HG03280 (cell line): Measurements from ENCODE around the gene DHRS3.

Experiments
- ATAC-seq: cut with Tn5 transposase; IDR thresholded peaks from one replicate; pipeline ENCODE4 v1.9.1; 2021; ENCODE audit warnings: mild to moderate bottlenecking, moderate library complexity; ENCODE audit not compliant: unreplicated experiment

DHRS3 gene

GRCh38 chr1:12519693-12520364, 98.2 kb downstream of the DHRS3 start:
- no peak for ATAC-seq

DNA sequence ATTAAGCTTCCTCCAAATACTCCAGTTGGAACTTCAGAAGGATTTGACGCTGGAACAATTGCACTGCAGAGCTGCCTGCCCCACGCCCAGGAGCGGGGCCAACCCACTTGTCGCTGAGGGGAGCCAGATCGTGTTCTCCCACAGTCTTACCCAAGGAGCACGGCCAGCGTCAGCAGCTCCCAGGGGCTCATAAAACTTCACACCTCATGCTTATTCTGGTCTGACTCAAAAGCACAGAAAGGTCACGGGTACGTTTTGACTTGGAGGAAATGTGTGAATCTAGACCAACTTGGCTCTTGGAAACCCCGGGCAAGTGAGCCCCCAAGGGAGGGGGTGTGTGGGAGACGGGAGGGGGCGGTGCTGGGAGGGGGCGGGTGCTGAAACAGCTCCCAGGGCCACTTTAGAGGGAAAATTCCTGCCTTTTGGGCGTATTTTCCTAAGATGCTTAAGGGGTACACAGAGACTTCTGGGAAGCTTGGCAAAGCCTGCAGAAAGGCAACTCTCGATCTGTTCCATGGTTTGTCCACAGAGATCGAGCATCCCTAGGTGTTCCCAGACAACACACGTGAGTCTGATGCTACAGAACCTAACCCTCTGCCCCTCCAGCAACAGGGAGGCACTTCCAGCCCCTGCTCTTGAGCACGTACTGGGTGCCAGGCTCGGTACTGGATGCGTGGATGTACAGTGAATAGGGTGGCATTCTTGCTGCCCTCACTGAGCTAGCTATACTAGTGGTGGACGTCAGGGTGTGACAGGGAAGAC, 98.9 kb downstream of the DHRS3 start:
- no peak for ATAC-seq
